Mesendoderm (in vitro differentiated cells): ENCODE data around the gene NRL.

Source experiments
- DNase-seq: peaks from one replicate; pipeline ENCODE4 v3.0.0; 2013
- H2AK5ac ChIP-seq: 2 replicates; pipeline ENCODE4 v1.6.1; 2013; ENCODE audit warnings: low read length, inconsistent platforms
- H2BK120ac ChIP-seq: 2 replicates; pipeline ENCODE4 v1.6.1; 2013; ENCODE audit warnings: low read depth, mild to moderate bottlenecking, low read length, moderate library complexity, mixed read lengths
- H2BK15ac ChIP-seq: replicated peaks from 2 replicates; pipeline ENCODE4 v1.6.1; 2013; ENCODE audit warnings: low read depth, mild to moderate bottlenecking, moderate library complexity
- H2BK5ac ChIP-seq: 2 replicates; pipeline ENCODE4 v1.6.1; 2013; ENCODE audit warnings: low read length, inconsistent platforms
- H3K18ac ChIP-seq: 2 replicates; pipeline ENCODE4 v1.6.1; 2013; ENCODE audit warnings: mild to moderate bottlenecking, low read length, mixed read lengths
- H3K23ac ChIP-seq: one replicate; pipeline ENCODE4 v1.6.1; 2013; ENCODE audit warnings: low read length
- H3K27ac ChIP-seq: 2 replicates; pipeline ENCODE4 v1.5.1; 2013; ENCODE audit warnings: low read depth, mild to moderate bottlenecking, inconsistent platforms, low read length, moderate library complexity
- H3K27me3 ChIP-seq: 2 replicates; pipeline ENCODE4 v1.6.1; 2013; ENCODE audit warnings: low read length, control low read depth, mild to moderate bottlenecking, inconsistent platforms; ENCODE audit not compliant: insufficient read depth, poor library complexity
- H3K36me3 ChIP-seq: 2 replicates; pipeline ENCODE4 v1.6.1; 2013; ENCODE audit warnings: low read length, inconsistent platforms; ENCODE audit not compliant: control insufficient read depth, insufficient read depth
- H3K4ac ChIP-seq: one replicate; pipeline ENCODE4 v1.6.1; 2013; ENCODE audit warnings: low read depth, mild to moderate bottlenecking, low read length, moderate library complexity
- H3K4me1 ChIP-seq: 2 replicates; pipeline ENCODE4 v1.6.1; 2013; ENCODE audit warnings: low read depth, low read length, inconsistent platforms; ENCODE audit not compliant: control insufficient read depth
- H3K4me2 ChIP-seq: 2 replicates; pipeline ENCODE4 v1.6.1; 2013; ENCODE audit warnings: low read length
- H3K4me3 ChIP-seq: 2 replicates; pipeline ENCODE4 v1.5.1; 2013; ENCODE audit warnings: mild to moderate bottlenecking, low read length
- H3K56ac ChIP-seq: one replicate; pipeline ENCODE4 v1.6.1; 2013; ENCODE audit warnings: low read length
- H3K79me1 ChIP-seq: 2 replicates; pipeline ENCODE4 v1.6.1; 2013; ENCODE audit warnings: low read length, inconsistent platforms
- H3K79me2 ChIP-seq: 2 replicates; pipeline ENCODE4 v1.6.1; 2013; ENCODE audit warnings: mild to moderate bottlenecking, low read length; ENCODE audit not compliant: control insufficient read depth, insufficient read depth
- H3K9ac ChIP-seq: 2 replicates; pipeline ENCODE4 v1.6.1; 2013; ENCODE audit warnings: low read length, inconsistent platforms
- H4K5ac ChIP-seq: one replicate; pipeline ENCODE4 v1.6.1; 2013; ENCODE audit warnings: low read length
- H4K8ac ChIP-seq: one replicate; pipeline ENCODE4 v1.6.1; 2013; ENCODE audit warnings: low read depth, mild to moderate bottlenecking, control low read depth, low read length, moderate library complexity
- WGBS: extraction: QIAGEN DNeasy Blood & Tissue Kit; methylation state at CpG from one replicate; pipeline ENCODE4 v1.1.7; 2013; ENCODE audit warnings: low lambda C conversion rate, missing lambda C conversion rate; ENCODE audit not compliant: insufficient coverage; ENCODE audit errors: extremely low coverage; 5-methylcytosine and 5-hydroxymethylcytosine counted together

NRL gene

GRCh38 chr14:24135834-24136683, 21.3 kb upstream of the NRL start, which contains the start of gene PSME1:
Gene PSME1 (plus strand): TSS chr14:24136194. CDS start chr14:24136263, 69 bp downstream.
- peak; percentile 87 for DNase-seq
- H3K27me3 ChIP-seq = no peaks in the 10 kb centered on the region
- peak within 1 kb of the TSS; percentile 72 for H3K4me3 ChIP-seq
- H4K5ac ChIP-seq = no peak within 1 kb of the TSS
- H3K36me3 ChIP-seq = peaks cover 5% of the 10 kb centered on the region
- peak within 1 kb of the TSS; percentile 43 for H3K4ac ChIP-seq
- H3K4me1 ChIP-seq = peaks cover 4% of the 10 kb centered on the region
- H3K27ac ChIP-seq = no peak within 1 kb of the TSS
- H4K8ac ChIP-seq = no peak within 1 kb of the TSS
- peaks cover 9% of the 10 kb centered on the region for H3K79me1 ChIP-seq
- H2BK15ac ChIP-seq = no peak within 1 kb of the TSS
- no CpG with 5 or more reads among the region's 75 CpGs for WGBS
- H3K56ac ChIP-seq = peak within 1 kb of the TSS; percentile 87
- H2AK5ac ChIP-seq = no peak within 1 kb of the TSS
- peaks cover 13% of the 10 kb centered on the region for H3K79me2 ChIP-seq
- peak within 1 kb of the TSS; percentile 65 for H3K4me2 ChIP-seq
- peak within 1 kb of the TSS; percentile 31 for H3K23ac ChIP-seq
- H3K9ac ChIP-seq = peak within 1 kb of the TSS; percentile 85
- H2BK5ac ChIP-seq = no peak within 1 kb of the TSS
- no peak within 1 kb of the TSS for H2BK120ac ChIP-seq
- peak within 1 kb of the TSS; percentile 21 for H3K18ac ChIP-seq

- H3K4me3 ChIP-seq = peak overlapping the region; percentile 26
- H3K9ac ChIP-seq = peak overlapping the region; percentile 55
- H3K4me2 ChIP-seq = peak overlapping the region; percentile 65
- H4K5ac ChIP-seq = no peak overlapping the region
- no peak overlapping the region for H3K18ac ChIP-seq
- H3K4ac ChIP-seq = no peak overlapping the region
- DNase-seq = no peak
- H3K27me3 ChIP-seq = no peaks in the 10 kb centered on the region
- no peak overlapping the region for H2BK15ac ChIP-seq
- H3K79me2 ChIP-seq = peaks cover 9% of the 10 kb centered on the region
- no peak overlapping the region for H2AK5ac ChIP-seq
- no peak overlapping the region for H4K8ac ChIP-seq
- H3K27ac ChIP-seq = no peak overlapping the region
- no peak overlapping the region for H3K23ac ChIP-seq
- H3K56ac ChIP-seq = peak overlapping the region; percentile 83
- H3K4me1 ChIP-seq = peaks cover 4% of the 10 kb centered on the region
- H2BK5ac ChIP-seq = no peak overlapping the region
- WGBS = no CpG with 5 or more reads among the region's 9 CpGs
- peaks cover 5% of the 10 kb centered on the region for H3K36me3 ChIP-seq
- H2BK120ac ChIP-seq = no peak overlapping the region
- peaks cover 7% of the 10 kb centered on the region for H3K79me1 ChIP-seq
Observed at GRCh38 chr14:24135584-24135833, 20.8 kb upstream of the NRL start.

GRCh38 chr14:24133735-24134134, 19.0 kb upstream of the NRL start:
- Histone ChIP-seq H3K56ac (no peak overlapping the region), H4K8ac (no peak overlapping the region), H3K79me2 (no peaks in the 10 kb centered on the region), H2AK5ac (no peak overlapping the region), H3K27me3 (no peaks in the 10 kb centered on the region), H3K23ac (no peak overlapping the region), H3K9ac (no peak overlapping the region), H3K4me1 (peaks cover 1% of the 10 kb centered on the region), H3K79me1 (no peaks in the 10 kb centered on the region), H3K4me2 (no peak overlapping the region), H2BK120ac (no peak overlapping the region), H3K4me3 (no peak overlapping the region), H2BK5ac (no peak overlapping the region), H3K27ac (no peak overlapping the region), H3K18ac (no peak overlapping the region), H3K4ac (no peak overlapping the region), H3K36me3 (peaks cover 1% of the 10 kb centered on the region), H2BK15ac (no peak overlapping the region), H4K5ac (no peak overlapping the region)
- no peak for DNase-seq
- no CpG with 5 or more reads among the region's 1 CpG for WGBS

- no peak overlapping the region for H3K18ac ChIP-seq
- H2BK5ac ChIP-seq = no peak overlapping the region
- H2BK120ac ChIP-seq = no peak overlapping the region
- no peaks in the 10 kb centered on the region for H3K79me2 ChIP-seq
- H3K36me3 ChIP-seq = no peaks in the 10 kb centered on the region
- no peak overlapping the region for H3K27ac ChIP-seq
- DNase-seq = no peak
- H3K79me1 ChIP-seq = no peaks in the 10 kb centered on the region
- H3K56ac ChIP-seq = no peak overlapping the region
- no peak overlapping the region for H3K4ac ChIP-seq
- H2BK15ac ChIP-seq = no peak overlapping the region
- H3K23ac ChIP-seq = no peak overlapping the region
- H4K5ac ChIP-seq = no peak overlapping the region
- H3K4me3 ChIP-seq = no peak overlapping the region
- no peak overlapping the region for H2AK5ac ChIP-seq
- no peaks in the 10 kb centered on the region for H3K27me3 ChIP-seq
- no peak overlapping the region for H3K9ac ChIP-seq
- H3K4me2 ChIP-seq = no peak overlapping the region
- no peak overlapping the region for H4K8ac ChIP-seq
- no CpG with 5 or more reads among the region's 2 CpGs for WGBS
- H3K4me1 ChIP-seq = peaks cover 1% of the 10 kb centered on the region
Observed at GRCh38 chr14:24132976-24133375, 18.2 kb upstream of the NRL start.

GRCh38 chr14:24132061-24132685, 17.4 kb upstream of the NRL start:
- Histone ChIP-seq H4K5ac (no peak overlapping the region), H2BK5ac (no peak overlapping the region), H3K27me3 (no peaks in the 10 kb centered on the region), H3K18ac (no peak overlapping the region), H3K56ac (no peak overlapping the region), H3K4ac (no peak overlapping the region), H3K23ac (no peak overlapping the region), H3K4me3 (no peak overlapping the region), H2AK5ac (no peak overlapping the region), H3K36me3 (no peaks in the 10 kb centered on the region), H3K4me2 (no peak overlapping the region), H2BK120ac (no peak overlapping the region), H3K27ac (no peak overlapping the region), H4K8ac (no peak overlapping the region), H2BK15ac (no peak overlapping the region), H3K79me2 (no peaks in the 10 kb centered on the region), H3K9ac (no peak overlapping the region), H3K79me1 (no peaks in the 10 kb centered on the region), H3K4me1 (peaks cover 1% of the 10 kb centered on the region)
- no peak for DNase-seq
- WGBS = no CpG with 5 or more reads among the region's 24 CpGs
